Kidney (tissue), 14 donors: ENCODE measurements around the gene PARP9. TPM values are rescaled to one million over a fixed set of nuclear protein-coding genes. Genes with fewer than 3 reads are reported as not detected.

Source experiments
- DNase-seq, 5 donors: peaks; one replicate each; pipeline ENCODE4 v3.0.0-alpha.2; 2013 to 2020
- FAIRE-seq: peaks from 2 replicates; lab custom pipeline; 2012; peaks lifted over from hg19 to GRCh38; lab: Jason Lieb, UNC
- H3K27ac ChIP-seq, 2 donors: one replicate each; pipeline ENCODE4 v1.7.0; 2013; ENCODE audit warnings: low read depth in 2 of 2, low read length in 2 of 2, inconsistent platforms in 1 of 2
- H3K27me3 ChIP-seq: one replicate; pipeline ENCODE4 v1.7.1; 2013; ENCODE audit warnings: low read length, inconsistent platforms; ENCODE audit not compliant: control insufficient read depth, insufficient read depth
- H3K36me3 ChIP-seq, 3 donors: one replicate each; pipeline versions ENCODE4 v1.7.0 to v1.7.1; 2013; ENCODE audit warnings: low read length in 3 of 3, control low read depth in 1 of 3, inconsistent platforms in 1 of 3; ENCODE audit not compliant: insufficient read depth in 3 of 3, control insufficient read depth in 2 of 3
- H3K4me1 ChIP-seq, 3 donors: one replicate each; pipeline versions ENCODE4 v1.7.0 to v1.7.1; 2013; ENCODE audit warnings: low read length in 3 of 3, inconsistent platforms in 1 of 3, low read depth in 1 of 3; ENCODE audit not compliant: control insufficient read depth in 2 of 3, insufficient read depth in 2 of 3
- H3K4me3 ChIP-seq, 3 donors: one replicate each; pipeline versions ENCODE4 v1.7.0 to v1.8.1; 2013; ENCODE audit warnings: low read length in 3 of 3, control low read depth in 1 of 3, inconsistent platforms in 1 of 3
- H3K9ac ChIP-seq, 3 donors: one replicate each; pipeline versions ENCODE4 v1.7.0 to v1.7.1; 2013; ENCODE audit warnings: low read length in 3 of 3, control low read depth in 1 of 3, inconsistent platforms in 1 of 3
- H3K9me3 ChIP-seq, 3 donors: one replicate each; pipeline versions ENCODE4 v1.7.0 to v1.7.1; 2013; ENCODE audit warnings: low read length in 3 of 3, control low read depth in 1 of 3, inconsistent platforms in 1 of 3; ENCODE audit not compliant: control insufficient read depth in 2 of 3, insufficient read depth in 1 of 3
- CTCF ChIP-seq: IDR thresholded peaks from 3 replicates; pipeline ENCODE4 v1.5.1; 2012; ENCODE audit warnings: mild to moderate bottlenecking, moderate library complexity, borderline replicate concordance; ENCODE audit not compliant: insufficient read depth; ENCODE audit errors: extremely low read depth
- intact Hi-C: fragments of 100-400 bp; cut with DNase I; formaldehyde crosslinking; loops from one replicate; pipeline ENCODE4 v1.11.1; 2022
- polyA plus RNA-seq: library from polyadenylated mRNA; stranded (reverse); fragments of 350-450 nt; fragmentation: Illumina TruSeq; extraction: RNeasy Lipid Tissue Mini Kit (QIAGEN cat#74804); gene quantifications from one replicate; pipeline ENCODE4 v1.2.3, GENCODE V29; 2014; ENCODE audit warnings: low read depth, low replicate concordance; ENCODE audit not compliant: insufficient read depth
- total RNA-seq: library from RNA; stranded (reverse); fragmentation: NEBNext Ultra II Directional; extraction: Animal tissue kit (Norgen Biotek cat#: 25700); gene quantifications from one replicate; pipeline ENCODE4 v1.2.1, GENCODE V29; 2021
- donor health status: control.
- donor health status: control.
- donor health status: control.
- donor health status: control.
- donor health status: control.
- donor health status: DM: yes; HTN: yes; CAD: no.
- donor health status: Normal renal cell carcinoma (clear cell type).

PARP9 gene
- total and polyA plus RNA-seq, 2 donors from 2014 or later: 27.8 to 54.0 TPM

DNA sequence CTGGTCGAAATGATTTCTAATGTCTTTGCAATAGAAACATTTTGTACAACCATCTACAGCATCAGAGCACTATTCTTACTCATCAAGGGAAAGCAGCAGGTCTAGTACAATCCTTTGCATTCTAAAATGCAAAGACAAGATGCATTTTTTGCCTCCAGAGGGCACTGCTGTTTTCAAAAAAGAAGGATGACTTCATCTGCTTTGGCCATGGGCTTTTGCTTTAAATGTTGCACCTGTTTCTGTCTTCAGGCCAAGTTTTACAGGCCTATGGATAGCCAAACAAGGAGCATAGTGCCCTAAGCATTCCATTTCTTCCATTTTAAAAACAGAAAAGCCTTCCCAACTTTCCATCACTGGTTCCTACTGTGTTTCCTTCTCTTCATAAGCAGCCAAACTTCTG lies 3.4 kb downstream of the PARP9 start:
- FAIRE-seq (no peak), DNase-seq (peak in 4 of 5 donors; percentile 48 to 89 (median 73))
- H3K9me3 ChIP-seq: no peaks in the 10 kb centered on the region
- peak; percentile 58 for TF ChIP-seq CTCF
- intact Hi-C loops: loop anchor here (5.0 kb wide), 1 partner anchor 117 kb away; no protein-coding TSS in a partner anchor
- no peak overlapping the region for H3K9ac ChIP-seq
- peaks cover 0 to 5% (median 2%) of the 10 kb centered on the region in 3 donors for H3K36me3 ChIP-seq
- H3K27ac ChIP-seq: no peak overlapping the region
- no peaks in the 10 kb centered on the region for H3K27me3 ChIP-seq
- H3K4me3 ChIP-seq: no peak overlapping the region
- H3K4me1 ChIP-seq: peaks cover 0 to 9% (median 8%) of the 10 kb centered on the region in 3 donors

DNA sequence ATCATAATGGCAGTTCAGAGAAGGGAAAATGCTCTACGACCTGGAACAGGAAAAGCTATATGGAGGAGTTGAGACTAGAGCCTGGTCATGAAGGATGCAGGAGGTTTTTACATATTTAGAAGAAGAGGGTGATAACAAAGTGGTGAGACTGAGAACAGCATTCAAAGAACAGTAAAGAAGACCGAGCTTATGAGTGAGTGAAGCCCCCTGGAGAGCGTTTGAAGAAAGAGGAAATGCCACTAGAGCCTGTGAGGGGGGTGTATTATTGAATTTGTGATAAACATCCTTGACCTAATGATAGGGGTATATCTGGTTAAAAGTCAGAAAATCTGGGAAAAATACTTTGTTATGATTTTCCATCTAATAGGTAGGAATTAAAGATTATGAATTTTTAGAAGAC lies 4.2 kb downstream of the PARP9 start:
- TF ChIP-seq CTCF: no peak
- H3K9ac ChIP-seq: no peak overlapping the region
- intact Hi-C loops: loop anchor here (5.0 kb wide), 1 partner anchor 117 kb away; no protein-coding TSS in a partner anchor
- peaks cover 0 to 9% (median 8%) of the 10 kb centered on the region in 3 donors for H3K4me1 ChIP-seq
- H3K9me3 ChIP-seq: no peaks in the 10 kb centered on the region
- FAIRE-seq (no peak), DNase-seq (no peak)
- no peak overlapping the region for H3K4me3 ChIP-seq
- H3K36me3 ChIP-seq: peaks cover 0 to 8% (median 3%) of the 10 kb centered on the region in 3 donors
- H3K27ac ChIP-seq: no peak overlapping the region
- no peaks in the 10 kb centered on the region for H3K27me3 ChIP-seq

GRCh38 chr3:122558605-122559004 lies 5.5 kb downstream of the PARP9 start:
- H3K27me3 ChIP-seq: no peaks in the 10 kb centered on the region
- no peaks in the 10 kb centered on the region for H3K9me3 ChIP-seq
- no peak for TF ChIP-seq CTCF
- no peak overlapping the region for H3K9ac ChIP-seq
- H3K4me3 ChIP-seq: no peak overlapping the region
- intact Hi-C loops: no loop called here
- H3K4me1 ChIP-seq: peaks cover 0 to 9% (median 7%) of the 10 kb centered on the region in 3 donors
- peaks cover 0 to 8% (median 3%) of the 10 kb centered on the region in 3 donors for H3K36me3 ChIP-seq
- H3K27ac ChIP-seq: no peak overlapping the region
- DNase-seq (no peak), FAIRE-seq (no peak)

- DNase-seq (peak in 4 of 5 donors; percentile 58 to 69 (median 63)), FAIRE-seq (no peak)
- Histone ChIP-seq H3K27ac (no peak overlapping the region), H3K4me3 (no peak overlapping the region), H3K9ac (no peak overlapping the region), H3K4me1 (no peaks in the 10 kb centered on the region), H3K27me3 (no peaks in the 10 kb centered on the region), H3K36me3 (peaks cover 0 to 9% (median 3%) of the 10 kb centered on the region in 3 donors), H3K9me3 (no peaks in the 10 kb centered on the region)
- intact Hi-C loops: no loop called here
- TF ChIP-seq CTCF: no peak
Observed at GRCh38 chr3:122557356-122557755, 6.7 kb downstream of the PARP9 start.
